MM.1S (cell line): ENCODE data around the gene WFIKKN1.

Source experiments
- CTCF ChIP-seq: fragments of 300-600 bp; sonication (generic); IDR thresholded peaks from 2 replicates; pipeline ENCODE4 v1.5.1; 2016; ENCODE audit warnings: antibody characterized with exemption, low read length, mixed read lengths
- EZH2 ChIP-seq: fragments of 300-600 bp; sonication (generic); optimal IDR thresholded peaks from 2 replicates; pipeline ENCODE3; 2017; ENCODE audit warnings: low read depth, mild to moderate bottlenecking, antibody characterized with exemption, low read length, mixed read lengths
- EZH2phosphoT487 ChIP-seq: fragments of 300-600 bp; sonication (generic); IDR thresholded peaks from 2 replicates; pipeline ENCODE4 v1.6.1; 2018; ENCODE audit warnings: antibody characterized with exemption, low read length

GRCh38 chr16:632486-633335, 1.9 kb downstream of the WFIKKN1 start:
- TF ChIP-seq EZH2 (no peak), CTCF (no peak), EZH2phosphoT487 (no peak)
